HG03520 (cell line): ENCODE results near the gene LRRTM1.

Source experiments
- ATAC-seq: cut with Tn5 transposase; IDR thresholded peaks from one replicate; pipeline ENCODE4 v1.9.1; 2021; ENCODE audit warnings: mild to moderate bottlenecking, moderate library complexity; ENCODE audit not compliant: unreplicated experiment

The LRRTM1 gene

GRCh38 chr2:80252294-80252986 is 52.1 kb downstream of the LRRTM1 start:
- ATAC-seq: no peak
